DND-41 (cell line): ENCODE measurements around the gene KIF5A.

Experiments
- ATAC-seq: fragments of 200-7000 bp; cut with Tn5 transposase; 3 replicates; pipeline ENCODE4 v1.9.1; 2021; ENCODE audit warnings: low read depth; ENCODE audit not compliant: insufficient read depth
- DNase-seq: peaks from one replicate; pipeline ENCODE4 v3.0.0-alpha.2; 2020
- H2AFZ ChIP-seq: 2 replicates; pipeline ENCODE4 v1.6.0; 2012; ENCODE audit warnings: low read depth, low read length
- H3K27ac ChIP-seq: 2 replicates; pipeline ENCODE4 v1.5.1; 2012; ENCODE audit warnings: low read length, inconsistent platforms
- H3K27me3 ChIP-seq: fragments of 200-600 bp; sonication (generic); 2 replicates; pipeline ENCODE4 v1.6.0; 2012; ENCODE audit warnings: low read length, mild to moderate bottlenecking, inconsistent platforms; ENCODE audit not compliant: insufficient read depth, poor library complexity
- H3K36me3 ChIP-seq: 2 replicates; pipeline ENCODE4 v1.5.1; 2012; ENCODE audit warnings: low read length, inconsistent platforms; ENCODE audit not compliant: insufficient read depth
- H3K4me1 ChIP-seq: 2 replicates; pipeline ENCODE4 v1.5.1; 2012; ENCODE audit warnings: mild to moderate bottlenecking, low read length; ENCODE audit not compliant: insufficient read depth
- H3K4me2 ChIP-seq: 2 replicates; pipeline ENCODE4 v1.6.0; 2012; ENCODE audit warnings: mild to moderate bottlenecking, moderate library complexity, low read length, inconsistent platforms; ENCODE audit not compliant: insufficient read depth
- H3K4me3 ChIP-seq, 2 experiments: fragments of 200-600 bp in 1 of 2; shearing (Covaris generic) in 1 of 2; 2 replicates each; pipeline ENCODE4 v1.5.1; 2012 to 2016; ENCODE audit warnings: inconsistent platforms in 2 of 2, low read length in 2 of 2, mild to moderate bottlenecking in 2 of 2, low read depth in 1 of 2, moderate library complexity in 1 of 2
- H3K79me2 ChIP-seq: 2 replicates; pipeline ENCODE4 v1.6.0; 2012; ENCODE audit warnings: low read length, inconsistent platforms; ENCODE audit not compliant: insufficient read depth
- H3K9ac ChIP-seq: 2 replicates; pipeline ENCODE4 v1.6.0; 2012; ENCODE audit warnings: low read depth, mild to moderate bottlenecking, inconsistent platforms, low read length, moderate library complexity
- H3K9me3 ChIP-seq: 2 replicates; pipeline ENCODE4 v1.5.1; 2012; ENCODE audit warnings: low read length, moderate library complexity, mild to moderate bottlenecking, inconsistent platforms; ENCODE audit not compliant: insufficient read depth, severe bottlenecking
- H4K20me1 ChIP-seq: 2 replicates; pipeline ENCODE4 v1.6.0; 2012; ENCODE audit warnings: low read length; ENCODE audit not compliant: insufficient read depth
- EZH2 ChIP-seq: IDR thresholded peaks from 3 replicates; pipeline ENCODE4 v1.6.1; 2012; ENCODE audit warnings: borderline replicate concordance, low read depth, mild to moderate bottlenecking, moderate library complexity, low read length, inconsistent platforms; ENCODE audit not compliant: severe bottlenecking
- TF ChIP-seq, protein P1 (sequence below): IDR thresholded peaks from 2 replicates; pipeline ENCODE4 v1.5.1; 2012; ENCODE audit warnings: borderline replicate concordance, low read length, moderate library complexity, mild to moderate bottlenecking; ENCODE audit not compliant: poor library complexity, severe bottlenecking; ENCODE audit errors: extremely low read depth

Gene KIF5A

DNA sequence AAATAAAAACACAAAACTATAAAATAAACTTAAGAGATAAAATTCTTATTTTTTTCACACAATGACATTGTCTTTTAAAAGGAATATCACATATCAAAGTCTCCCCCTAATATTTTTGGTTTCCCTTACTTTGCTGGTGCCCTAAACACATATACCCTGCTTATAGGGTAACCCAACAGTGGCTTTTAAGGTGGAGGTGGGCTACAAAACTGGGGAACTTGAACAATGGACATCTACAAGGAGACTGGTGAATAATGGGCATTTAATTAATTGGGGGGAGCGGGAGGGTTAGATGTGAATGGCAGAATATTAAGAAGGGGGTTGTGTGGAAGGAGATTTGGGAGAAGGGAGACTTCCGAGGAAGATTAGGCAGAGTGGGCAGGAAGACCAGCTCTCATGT is 73.5 kb downstream of the KIF5A start:
- H3K4me3 ChIP-seq: no peak overlapping the region
- H3K36me3 ChIP-seq: no peaks in the 10 kb centered on the region
- no peaks in the 10 kb centered on the region for H3K4me1 ChIP-seq
- TF ChIP-seq, protein P1, sequence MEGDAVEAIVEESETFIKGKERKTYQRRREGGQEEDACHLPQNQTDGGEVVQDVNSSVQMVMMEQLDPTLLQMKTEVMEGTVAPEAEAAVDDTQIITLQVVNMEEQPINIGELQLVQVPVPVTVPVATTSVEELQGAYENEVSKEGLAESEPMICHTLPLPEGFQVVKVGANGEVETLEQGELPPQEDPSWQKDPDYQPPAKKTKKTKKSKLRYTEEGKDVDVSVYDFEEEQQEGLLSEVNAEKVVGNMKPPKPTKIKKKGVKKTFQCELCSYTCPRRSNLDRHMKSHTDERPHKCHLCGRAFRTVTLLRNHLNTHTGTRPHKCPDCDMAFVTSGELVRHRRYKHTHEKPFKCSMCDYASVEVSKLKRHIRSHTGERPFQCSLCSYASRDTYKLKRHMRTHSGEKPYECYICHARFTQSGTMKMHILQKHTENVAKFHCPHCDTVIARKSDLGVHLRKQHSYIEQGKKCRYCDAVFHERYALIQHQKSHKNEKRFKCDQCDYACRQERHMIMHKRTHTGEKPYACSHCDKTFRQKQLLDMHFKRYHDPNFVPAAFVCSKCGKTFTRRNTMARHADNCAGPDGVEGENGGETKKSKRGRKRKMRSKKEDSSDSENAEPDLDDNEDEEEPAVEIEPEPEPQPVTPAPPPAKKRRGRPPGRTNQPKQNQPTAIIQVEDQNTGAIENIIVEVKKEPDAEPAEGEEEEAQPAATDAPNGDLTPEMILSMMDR: no peak
- TF ChIP-seq EZH2: no peak
- peaks cover 23% of the 10 kb centered on the region for H3K27me3 ChIP-seq
- H4K20me1 ChIP-seq: peaks cover 3% of the 10 kb centered on the region; the same call in 1 of the 2 replicates
- H3K27ac ChIP-seq: no peak overlapping the region
- H3K9ac ChIP-seq: no peak overlapping the region
- DNase-seq (no peak), ATAC-seq (no peak)
- no peaks in the 10 kb centered on the region for H3K79me2 ChIP-seq
- no peak overlapping the region for H3K4me2 ChIP-seq
- no peak overlapping the region for H2AFZ ChIP-seq
- H3K9me3 ChIP-seq: no peaks in the 10 kb centered on the region

DNA sequence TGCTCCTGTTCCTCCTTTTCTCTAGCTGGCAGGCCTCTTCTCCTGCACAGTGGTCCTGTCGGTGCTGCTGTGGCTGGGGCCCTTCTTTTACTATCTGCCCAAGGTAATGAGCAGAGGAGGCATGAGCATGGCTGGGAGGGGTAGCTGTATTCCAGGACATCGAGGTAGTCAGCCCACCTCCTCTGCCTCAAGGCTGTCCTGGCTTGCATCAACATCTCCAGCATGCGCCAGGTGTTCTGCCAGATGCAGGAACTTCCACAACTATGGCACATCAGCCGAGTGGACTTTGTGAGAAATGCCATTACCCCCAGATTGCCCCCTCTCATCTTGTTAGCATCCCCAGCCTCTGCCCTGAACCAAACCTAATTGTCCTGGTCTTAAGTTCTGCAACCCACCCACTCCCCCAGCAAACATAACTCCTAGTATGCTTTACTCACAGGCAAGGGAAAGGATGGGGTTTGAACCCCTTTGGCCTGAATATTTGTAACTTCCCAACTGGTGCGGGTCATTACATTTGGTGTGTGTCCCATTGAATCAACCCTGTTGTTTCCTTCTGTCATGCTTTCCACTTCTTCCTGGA is 74.1 kb downstream of the KIF5A start:
- peaks cover 23% of the 10 kb centered on the region for H3K27me3 ChIP-seq
- H3K79me2 ChIP-seq: no peaks in the 10 kb centered on the region
- H3K9ac ChIP-seq: no peak overlapping the region
- no peak overlapping the region for H3K4me2 ChIP-seq
- H3K4me1 ChIP-seq: no peaks in the 10 kb centered on the region
- DNase-seq (no peak), ATAC-seq (no peak)
- no peaks in the 10 kb centered on the region for H3K36me3 ChIP-seq
- no peak overlapping the region for H3K27ac ChIP-seq
- H3K4me3 ChIP-seq: no peak overlapping the region
- peaks cover 3% of the 10 kb centered on the region; the same call in 1 of the 2 replicates for H4K20me1 ChIP-seq
- no peak overlapping the region for H2AFZ ChIP-seq
- H3K9me3 ChIP-seq: no peaks in the 10 kb centered on the region
- TF ChIP-seq, protein P1: no peak
- TF ChIP-seq EZH2: no peak

DNA sequence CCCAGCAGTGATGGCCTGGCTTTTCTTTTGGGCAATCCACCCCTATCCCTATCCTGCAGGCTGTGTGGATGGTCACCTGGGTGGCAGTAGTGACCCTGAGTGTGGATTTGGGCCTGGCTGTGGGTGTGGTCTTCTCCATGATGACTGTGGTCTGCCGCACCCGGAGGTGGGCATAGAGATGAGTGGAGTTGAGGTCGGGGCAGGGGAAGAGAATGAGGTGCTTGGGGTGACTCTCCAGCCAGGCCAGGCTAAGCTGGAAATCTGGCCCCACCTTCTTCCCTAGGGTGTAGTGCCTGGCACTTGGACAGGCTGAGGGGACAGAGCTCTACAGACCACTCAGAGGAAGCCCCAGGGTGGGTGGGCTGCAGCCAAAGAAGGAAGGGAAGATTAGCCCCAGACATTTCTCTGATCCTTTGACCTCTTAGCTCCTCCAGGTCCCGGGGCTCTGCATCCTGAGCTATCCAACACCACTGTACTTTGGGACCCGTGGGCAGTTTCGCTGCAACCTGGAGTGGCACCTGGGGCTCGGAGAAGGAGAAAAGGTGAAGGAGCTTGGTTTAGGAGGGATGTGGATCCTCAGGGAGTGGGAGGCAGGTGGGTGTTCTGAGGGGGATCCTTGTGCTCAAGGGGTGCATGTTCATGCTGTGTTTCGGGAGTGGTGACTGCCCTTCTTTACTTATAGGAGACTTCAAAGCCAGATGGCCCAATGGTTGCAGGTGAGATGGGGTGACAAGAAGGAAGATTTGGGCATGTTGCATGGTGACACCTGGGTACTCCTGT is 74.8 kb downstream of the KIF5A start:
- H2AFZ ChIP-seq: no peak overlapping the region

More for the DNA sequence above, 74.8 kb downstream of the KIF5A start:
- peaks cover 23% of the 10 kb centered on the region for H3K27me3 ChIP-seq
- no peak overlapping the region for H3K4me2 ChIP-seq
- H4K20me1 ChIP-seq: peaks cover 3% of the 10 kb centered on the region; the same call in 1 of the 2 replicates
- DNase-seq (no peak), ATAC-seq (no peak)
- H3K4me1 ChIP-seq: no peaks in the 10 kb centered on the region
- TF ChIP-seq, protein P1: no peak
- no peak for TF ChIP-seq EZH2
- H3K9ac ChIP-seq: no peak overlapping the region
- H3K4me3 ChIP-seq: no peak overlapping the region
- H3K9me3 ChIP-seq: no peaks in the 10 kb centered on the region
- H3K79me2 ChIP-seq: no peaks in the 10 kb centered on the region
- H3K27ac ChIP-seq: no peak overlapping the region
- H3K36me3 ChIP-seq: no peaks in the 10 kb centered on the region
